Measurements from ENCODE around the gene HOXD8.

HOXD8 gene

GRCh38 chr2:176128982-176129796 lies at the start of gene HOXD8:
HOXD8 (plus strand) TSS chr2:176129705; CDS start chr2:176130367, 662 bp downstream.
- H3K4me3 Mint-ChIP-seq, result peak within 1 kb of the TSS; percentile 69
- H3K27ac Mint-ChIP-seq (ENCODE audit: low read depth), result peak within 1 kb of the TSS; percentile 60
- no peaks in the 10 kb centered on the region for H3K9me3 Mint-ChIP-seq

GRCh38 chr2:176079831-176080539 lies 49.5 kb upstream of the HOXD8 start:
- H3K36me3 Mint-ChIP-seq (ENCODE audit: insufficient read depth), result peaks cover 54% of the 10 kb centered on the region
- peak overlapping the region; percentile 68 for H3K4me3 Mint-ChIP-seq
- no peak for DNase-seq (ENCODE audit: low spot score in 2 of 2)
- H3K27me3 Mint-ChIP-seq, result peaks cover 89% of the 10 kb centered on the region
- peak overlapping the region; percentile 86 for H3K27ac Mint-ChIP-seq (ENCODE audit: low read depth)
- no peak for ATAC-seq (replicated peaks; ENCODE audit: extremely low read depth, poor library complexity, severe bottlenecking)
- H3K4me1 Mint-ChIP-seq, result peaks cover 13% of the 10 kb centered on the region
- peaks cover 13% of the 10 kb centered on the region for H3K9me3 Mint-ChIP-seq

More at GRCh38 chr2:176128982-176129796, at the start of gene HOXD8:
- H3K27me3 Mint-ChIP-seq, result peaks cover 91% of the 10 kb centered on the region
- no peak for DNase-seq (ENCODE audit: low spot score in 2 of 2)
- peaks cover 31% of the 10 kb centered on the region for H3K4me1 Mint-ChIP-seq
- H3K36me3 Mint-ChIP-seq (ENCODE audit: insufficient read depth), result peaks cover 30% of the 10 kb centered on the region
- ATAC-seq (replicated peaks; ENCODE audit: extremely low read depth, poor library complexity, severe bottlenecking), result no peak

GRCh38 chr2:176080540-176081375 lies 48.7 kb upstream of the HOXD8 start:
- Mint-ChIP-seq H3K27ac (ENCODE audit: low read depth) (peak overlapping the region; percentile 86), H3K4me3 (no peak overlapping the region), H3K36me3 (ENCODE audit: insufficient read depth) (peaks cover 56% of the 10 kb centered on the region), H3K9me3 (peaks cover 10% of the 10 kb centered on the region), H3K27me3 (peaks cover 89% of the 10 kb centered on the region), H3K4me1 (peaks cover 15% of the 10 kb centered on the region)
- ATAC-seq (replicated peaks; ENCODE audit: extremely low read depth, poor library complexity, severe bottlenecking) (peak; percentile 36), DNase-seq (ENCODE audit: low spot score in 2 of 2) (peak in 1 of 2 donors; percentile 14)

DNA sequence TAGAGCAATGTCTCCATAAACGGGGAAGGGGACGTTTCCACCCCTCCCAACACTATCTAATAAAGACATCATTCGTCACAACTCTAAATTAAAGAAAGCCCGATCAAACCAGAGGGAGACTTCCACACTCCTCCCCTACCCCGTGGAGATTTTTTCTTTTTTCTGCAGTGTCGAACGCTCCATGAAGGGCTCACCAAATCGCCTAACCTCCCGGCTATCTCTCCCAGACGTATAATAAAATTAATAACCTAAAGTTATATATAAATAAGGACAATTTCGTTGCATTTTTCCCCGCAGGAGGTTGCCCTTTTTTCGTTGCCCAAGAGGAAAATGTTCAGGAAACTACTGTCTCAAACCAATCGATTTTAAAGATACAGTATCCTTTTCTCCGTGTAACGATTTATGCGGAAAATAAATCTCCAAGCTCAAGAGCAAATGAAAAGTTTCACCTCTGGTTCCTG lies 48.1 kb upstream of the HOXD8 start:
- H3K9me3 Mint-ChIP-seq, result peaks cover 4% of the 10 kb centered on the region
- H3K36me3 Mint-ChIP-seq (ENCODE audit: insufficient read depth), result peaks cover 61% of the 10 kb centered on the region
- H3K27ac Mint-ChIP-seq (ENCODE audit: low read depth), result peak overlapping the region; percentile 86
- H3K27me3 Mint-ChIP-seq, result peaks cover 89% of the 10 kb centered on the region
- DNase-seq (ENCODE audit: low spot score in 2 of 2), result no peak
- ATAC-seq (replicated peaks; ENCODE audit: extremely low read depth, poor library complexity, severe bottlenecking), result no peak
- H3K4me3 Mint-ChIP-seq, result no peak overlapping the region
- peaks cover 15% of the 10 kb centered on the region for H3K4me1 Mint-ChIP-seq

GRCh38 chr2:176081837-176082524 lies 47.5 kb upstream of the HOXD8 start:
- peak overlapping the region; percentile 55 for H3K4me3 Mint-ChIP-seq
- H3K4me1 Mint-ChIP-seq, result peaks cover 15% of the 10 kb centered on the region
- ATAC-seq (replicated peaks; ENCODE audit: extremely low read depth, poor library complexity, severe bottlenecking) (no peak), DNase-seq (ENCODE audit: low spot score in 2 of 2) (no peak)
- peaks cover 66% of the 10 kb centered on the region for H3K36me3 Mint-ChIP-seq (ENCODE audit: insufficient read depth)
- peak overlapping the region; percentile 86 for H3K27ac Mint-ChIP-seq (ENCODE audit: low read depth)
- H3K9me3 Mint-ChIP-seq, result no peaks in the 10 kb centered on the region
- peaks cover 89% of the 10 kb centered on the region for H3K27me3 Mint-ChIP-seq

DNA sequence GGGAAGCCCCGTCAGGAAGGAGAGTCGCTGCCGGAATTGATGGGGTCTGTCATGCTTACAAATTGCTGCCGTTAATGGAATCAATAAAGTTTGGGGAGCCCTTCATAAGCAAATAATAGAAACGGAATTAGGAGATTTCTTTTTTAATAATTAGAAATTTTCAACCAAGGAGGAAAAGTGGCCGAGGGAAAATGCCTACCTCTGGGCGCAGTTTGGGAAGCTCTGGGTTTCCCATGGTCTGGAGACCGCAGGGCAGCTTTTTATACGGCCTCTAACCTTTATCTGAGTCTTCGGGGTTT lies 47.0 kb upstream of the HOXD8 start:
- H3K36me3 Mint-ChIP-seq (ENCODE audit: insufficient read depth), result peaks cover 71% of the 10 kb centered on the region
- peaks cover 15% of the 10 kb centered on the region for H3K4me1 Mint-ChIP-seq
- peak overlapping the region; percentile 55 for H3K4me3 Mint-ChIP-seq
- no peaks in the 10 kb centered on the region for H3K9me3 Mint-ChIP-seq
- no peak for ATAC-seq (replicated peaks; ENCODE audit: extremely low read depth, poor library complexity, severe bottlenecking)
- peaks cover 90% of the 10 kb centered on the region for H3K27me3 Mint-ChIP-seq
- DNase-seq (ENCODE audit: low spot score in 2 of 2), result no peak
- peak overlapping the region; percentile 86 for H3K27ac Mint-ChIP-seq (ENCODE audit: low read depth)

DNA sequence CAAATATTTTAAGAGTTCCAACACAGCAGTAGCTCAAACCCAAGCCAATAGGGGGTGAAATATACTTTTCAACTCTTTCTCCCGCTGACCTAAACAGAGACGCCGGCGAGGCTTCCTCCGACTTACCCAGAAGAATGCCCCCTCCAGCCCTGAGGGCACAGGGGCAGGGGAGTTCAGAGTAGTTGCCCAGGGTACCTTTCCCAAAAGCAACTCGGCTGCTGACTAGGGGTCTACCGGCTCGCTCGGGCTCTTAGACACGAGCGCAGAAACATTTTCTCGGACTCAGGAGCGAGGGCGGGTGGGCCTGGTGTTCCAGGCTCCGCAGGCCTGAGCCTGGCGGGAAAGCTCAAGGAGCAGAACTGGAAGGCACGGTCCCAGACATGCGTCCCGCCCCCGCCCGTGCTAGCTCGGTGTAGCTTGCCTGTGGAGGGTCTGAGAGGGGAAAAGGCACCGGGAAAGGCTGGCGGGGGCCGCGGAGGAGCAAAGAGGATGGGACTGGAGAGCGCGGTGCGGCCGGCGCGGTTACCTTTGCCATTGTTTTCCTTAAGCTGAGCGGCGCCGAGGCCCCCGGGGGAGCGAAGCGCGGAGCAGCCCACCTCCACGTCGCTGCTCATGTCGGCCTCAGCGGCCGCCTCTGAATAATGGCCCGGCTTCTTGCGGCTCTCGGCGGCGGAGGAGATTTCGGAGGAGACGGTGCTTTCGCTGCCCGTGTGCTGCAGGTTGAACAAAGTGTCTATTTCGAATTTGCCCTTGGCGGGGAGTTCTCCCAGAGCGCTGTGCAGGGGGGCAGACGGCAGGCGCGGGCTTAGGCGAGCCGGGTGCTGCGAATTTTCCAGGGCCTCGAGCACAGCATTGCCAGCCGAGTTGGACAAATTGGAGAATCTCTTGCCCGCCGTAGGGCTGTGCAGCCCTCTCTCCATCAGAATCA lies 46.4 kb upstream of the HOXD8 start:
- H3K4me1 Mint-ChIP-seq, result peaks cover 15% of the 10 kb centered on the region
- peak overlapping the region; percentile 86 for H3K27ac Mint-ChIP-seq (ENCODE audit: low read depth)
- H3K36me3 Mint-ChIP-seq (ENCODE audit: insufficient read depth), result peaks cover 75% of the 10 kb centered on the region
- peaks cover 93% of the 10 kb centered on the region for H3K27me3 Mint-ChIP-seq
- H3K9me3 Mint-ChIP-seq, result no peaks in the 10 kb centered on the region
- DNase-seq (ENCODE audit: low spot score in 2 of 2) (peak in 1 of 2 donors; percentile 13), ATAC-seq (replicated peaks; ENCODE audit: extremely low read depth, poor library complexity, severe bottlenecking) (no peak)
- H3K4me3 Mint-ChIP-seq, result peak overlapping the region; percentile 55

DNA sequence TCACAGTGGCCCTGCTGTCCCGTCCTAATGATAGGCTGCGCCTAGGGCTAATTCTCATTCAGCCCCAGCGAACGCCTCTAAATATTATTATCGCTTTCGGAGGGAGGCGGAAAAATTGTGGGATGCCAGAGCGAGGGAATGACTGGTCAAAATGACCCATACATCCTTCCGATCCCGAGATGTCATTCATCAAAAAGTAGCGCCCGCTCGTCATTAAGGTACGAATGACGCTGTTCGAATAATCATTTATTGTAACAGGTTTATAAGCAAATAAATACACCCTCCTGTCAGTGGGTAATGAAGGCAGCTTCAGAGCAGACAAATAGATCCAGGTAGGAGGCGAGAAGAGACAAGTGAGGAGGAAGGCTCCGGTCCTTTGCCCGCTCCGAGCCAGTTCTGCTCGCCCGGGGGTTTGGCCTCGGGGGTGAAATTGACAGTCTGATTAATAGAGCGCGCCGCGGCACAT lies 45.7 kb upstream of the HOXD8 start, which contains the start of gene EVX2:
Gene EVX2 (minus strand): TSS at position 167 of the 466 bp plus-strand sequence. CDS start 186 bp downstream, outside the sequence.
- peak within 1 kb of the TSS; percentile 86 for H3K27ac Mint-ChIP-seq (ENCODE audit: low read depth)
- H3K27me3 Mint-ChIP-seq, result peaks cover 93% of the 10 kb centered on the region
- H3K36me3 Mint-ChIP-seq (ENCODE audit: insufficient read depth), result peaks cover 73% of the 10 kb centered on the region
- no peaks in the 10 kb centered on the region for H3K9me3 Mint-ChIP-seq
- DNase-seq (ENCODE audit: low spot score in 2 of 2), result no peak
- H3K4me3 Mint-ChIP-seq, result peak within 1 kb of the TSS; percentile 55
- no peak for ATAC-seq (replicated peaks; ENCODE audit: extremely low read depth, poor library complexity, severe bottlenecking)
- H3K4me1 Mint-ChIP-seq, result peaks cover 19% of the 10 kb centered on the region

GRCh38 chr2:176084611-176085119 lies 44.8 kb upstream of the HOXD8 start:
- peak overlapping the region; percentile 86 for H3K27ac Mint-ChIP-seq (ENCODE audit: low read depth)
- peaks cover 93% of the 10 kb centered on the region for H3K27me3 Mint-ChIP-seq
- H3K4me1 Mint-ChIP-seq, result peaks cover 13% of the 10 kb centered on the region
- DNase-seq (ENCODE audit: low spot score in 2 of 2) (no peak), ATAC-seq (replicated peaks; ENCODE audit: extremely low read depth, poor library complexity, severe bottlenecking) (no peak)
- H3K4me3 Mint-ChIP-seq, result peak overlapping the region; percentile 31
- no peaks in the 10 kb centered on the region for H3K9me3 Mint-ChIP-seq
- H3K36me3 Mint-ChIP-seq (ENCODE audit: insufficient read depth), result peaks cover 66% of the 10 kb centered on the region

DNA sequence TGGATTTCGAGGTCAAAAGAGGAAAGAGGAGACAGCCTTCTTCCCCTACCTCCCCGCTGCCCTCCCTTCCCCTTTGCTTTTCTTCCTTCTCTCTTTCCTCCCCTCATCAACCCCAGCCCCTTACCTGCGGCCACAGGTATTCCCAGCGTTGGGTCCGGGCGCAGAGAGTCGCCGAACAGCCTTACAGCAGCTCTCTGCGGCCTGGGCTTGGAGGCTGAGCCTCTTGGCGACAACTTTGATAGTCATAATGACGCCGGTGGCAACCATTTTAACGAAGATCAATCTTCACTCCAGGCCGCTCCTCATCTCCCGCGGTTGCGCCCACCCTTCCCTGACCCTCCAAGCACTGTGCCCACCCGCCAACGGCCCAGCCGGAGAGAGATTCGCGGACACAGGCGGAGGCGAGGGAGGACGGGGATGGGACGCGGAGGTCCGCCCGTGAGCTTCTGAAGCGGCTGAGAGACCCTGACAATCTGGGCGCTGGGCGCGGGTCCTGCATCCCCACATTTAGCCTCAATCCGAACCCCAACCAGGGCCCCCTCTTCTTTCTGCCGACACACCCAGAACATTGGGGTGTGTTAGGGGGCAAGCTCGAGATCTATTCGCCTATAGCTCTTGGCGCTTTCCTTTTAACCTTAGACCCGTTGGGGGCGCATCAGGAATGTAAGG lies 44.3 kb upstream of the HOXD8 start:
- Mint-ChIP-seq H3K4me3 (no peak overlapping the region), H3K36me3 (ENCODE audit: insufficient read depth) (peaks cover 66% of the 10 kb centered on the region), H3K27ac (ENCODE audit: low read depth) (peak overlapping the region; percentile 86), H3K4me1 (peaks cover 12% of the 10 kb centered on the region), H3K9me3 (no peaks in the 10 kb centered on the region), H3K27me3 (peaks cover 95% of the 10 kb centered on the region)
- DNase-seq (ENCODE audit: low spot score in 2 of 2) (no peak), ATAC-seq (replicated peaks; ENCODE audit: extremely low read depth, poor library complexity, severe bottlenecking) (no peak)

Data from central memory CD8-positive, alpha-beta T cell (primary cell).